ENCODE data around the gene ZNF677. TPM values are rescaled to one million over a fixed set of nuclear protein-coding genes. Genes with fewer than 3 reads are reported as not detected.
"Not testable (repeated sequence)": the region's sequence is repeated elsewhere in the genome, so short reads cannot be mapped to it uniquely, and the experiment has no call there.

ZNF677 gene
- total RNA-seq, 1 experiment from 2014 or later: 1.0 TPM

GRCh38 chr19:53224606-53225005, 30.1 kb downstream of the ZNF677 start:
- Histone ChIP-seq H3K27me3 (ENCODE audit: control insufficient read depth, insufficient read depth, low read length) (no peaks in the 10 kb centered on the region), H3K36me3 (replicated peaks; ENCODE audit: control insufficient read depth, insufficient read depth, low read length) (no peaks in the 10 kb centered on the region)
- no peak for DNase-seq

DNA sequence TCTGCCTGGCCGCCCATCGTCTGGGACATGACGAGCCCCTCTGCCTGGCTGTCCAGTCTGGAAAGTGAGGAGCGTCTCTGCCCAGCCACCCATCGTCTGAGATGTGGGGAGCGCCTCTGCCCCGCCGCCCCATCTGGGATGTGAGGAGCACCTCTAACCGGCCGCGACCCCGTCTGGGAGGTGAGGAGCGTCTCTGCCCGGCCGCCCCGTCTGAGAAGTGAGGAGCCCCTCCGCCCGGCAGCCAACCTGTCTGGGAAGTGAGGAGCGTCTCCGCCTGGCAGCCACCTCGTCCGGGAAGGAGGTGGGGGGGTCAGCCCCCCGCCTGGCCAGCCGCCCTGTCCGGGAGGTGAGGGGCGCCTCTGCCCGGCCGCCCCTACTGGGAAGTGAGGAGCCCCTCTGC, 32.0 kb downstream of the ZNF677 start:
- not testable (repeated sequence) for DNase-seq

More at GRCh38 chr19:53224606-53225005, 30.1 kb downstream of the ZNF677 start:
- H3K4me3 ChIP-seq (ENCODE audit: insufficient read depth, low read depth, low read length): no peak overlapping the region

GRCh38 chr19:53212703-53213320, 41.9 kb downstream of the ZNF677 start:
- no peaks in the 10 kb centered on the region; the same call in none of the 2 replicates for H3K36me3 ChIP-seq (replicated peaks; ENCODE audit: control insufficient read depth, insufficient read depth, low read length)
- H3K27me3 ChIP-seq (ENCODE audit: control insufficient read depth, insufficient read depth, low read length): no peaks in the 10 kb centered on the region
- no peak for DNase-seq
- H3K4me3 ChIP-seq (ENCODE audit: insufficient read depth, low read depth, low read length): no peak overlapping the region

More for the DNA sequence above, 32.0 kb downstream of the ZNF677 start:
- H3K4me3 ChIP-seq (ENCODE audit: insufficient read depth, low read depth, low read length); H3K36me3 ChIP-seq (replicated peaks; ENCODE audit: control insufficient read depth, insufficient read depth, low read length); H3K27me3 ChIP-seq (ENCODE audit: control insufficient read depth, insufficient read depth, low read length): not testable (repeated sequence)

GRCh38 chr19:53211554-53211953, 43.1 kb downstream of the ZNF677 start:
- H3K27me3 ChIP-seq (ENCODE audit: control insufficient read depth, insufficient read depth, low read length); DNase-seq; H3K4me3 ChIP-seq (ENCODE audit: insufficient read depth, low read depth, low read length); H3K36me3 ChIP-seq (replicated peaks; ENCODE audit: control insufficient read depth, insufficient read depth, low read length): not testable (repeated sequence)

GRCh38 chr19:53196777-53197396, 57.8 kb downstream of the ZNF677 start:
- peak; percentile 100 for DNase-seq
- Histone ChIP-seq H3K36me3 (replicated peaks; ENCODE audit: control insufficient read depth, insufficient read depth, low read length) (no peaks in the 10 kb centered on the region), H3K4me3 (ENCODE audit: insufficient read depth, low read depth, low read length) (peak overlapping the region; percentile 78), H3K27me3 (ENCODE audit: control insufficient read depth, insufficient read depth, low read length) (peaks cover 5% of the 10 kb centered on the region; the same call in 1 of the 2 replicates)

DNA sequence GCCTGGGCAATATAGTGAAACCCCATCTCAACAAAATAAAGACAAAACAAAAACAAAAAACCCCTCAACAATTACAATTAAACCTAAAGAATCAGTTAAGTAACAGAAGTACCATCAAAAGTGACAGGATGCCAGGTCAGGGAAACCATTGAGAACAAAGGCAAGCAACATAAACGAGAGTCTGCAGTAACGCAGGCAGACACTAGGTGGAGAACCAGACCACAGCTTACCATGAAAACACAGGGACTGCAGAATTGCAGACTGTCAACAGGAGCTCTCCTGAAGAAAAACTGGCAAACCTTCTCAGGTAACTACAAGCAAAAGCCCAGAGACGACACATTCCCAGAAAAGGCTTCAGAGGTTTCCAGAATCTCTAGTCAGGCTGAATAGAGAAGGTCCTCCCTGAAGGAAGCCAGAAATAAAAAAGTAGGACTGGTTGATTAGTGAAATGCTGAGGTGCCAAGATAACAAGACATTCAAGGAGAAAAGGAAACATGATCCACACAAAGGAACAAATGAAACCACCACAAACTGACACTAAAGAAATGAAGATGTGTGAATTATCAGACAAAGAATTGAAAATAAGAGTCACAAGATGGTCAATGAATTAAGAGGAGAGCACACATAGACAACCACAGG, 59.3 kb downstream of the ZNF677 start:
- H3K36me3 ChIP-seq (replicated peaks; ENCODE audit: control insufficient read depth, insufficient read depth, low read length): no peaks in the 10 kb centered on the region
- peaks cover 5% of the 10 kb centered on the region; the same call in 1 of the 2 replicates for H3K27me3 ChIP-seq (ENCODE audit: control insufficient read depth, insufficient read depth, low read length)
- DNase-seq: peak; percentile 80
- no peak overlapping the region for H3K4me3 ChIP-seq (ENCODE audit: insufficient read depth, low read depth, low read length)

GRCh38 chr19:53193535-53194222, 61.0 kb downstream of the ZNF677 start:
- Histone ChIP-seq H3K27me3 (ENCODE audit: control insufficient read depth, insufficient read depth, low read length) (peaks cover 5% of the 10 kb centered on the region; the same call in 1 of the 2 replicates), H3K36me3 (replicated peaks; ENCODE audit: control insufficient read depth, insufficient read depth, low read length) (no peaks in the 10 kb centered on the region), H3K4me3 (ENCODE audit: insufficient read depth, low read depth, low read length) (peak overlapping the region; percentile 8; the same call in 1 of the 2 replicates)
- peak; percentile 41 for DNase-seq

DNA sequence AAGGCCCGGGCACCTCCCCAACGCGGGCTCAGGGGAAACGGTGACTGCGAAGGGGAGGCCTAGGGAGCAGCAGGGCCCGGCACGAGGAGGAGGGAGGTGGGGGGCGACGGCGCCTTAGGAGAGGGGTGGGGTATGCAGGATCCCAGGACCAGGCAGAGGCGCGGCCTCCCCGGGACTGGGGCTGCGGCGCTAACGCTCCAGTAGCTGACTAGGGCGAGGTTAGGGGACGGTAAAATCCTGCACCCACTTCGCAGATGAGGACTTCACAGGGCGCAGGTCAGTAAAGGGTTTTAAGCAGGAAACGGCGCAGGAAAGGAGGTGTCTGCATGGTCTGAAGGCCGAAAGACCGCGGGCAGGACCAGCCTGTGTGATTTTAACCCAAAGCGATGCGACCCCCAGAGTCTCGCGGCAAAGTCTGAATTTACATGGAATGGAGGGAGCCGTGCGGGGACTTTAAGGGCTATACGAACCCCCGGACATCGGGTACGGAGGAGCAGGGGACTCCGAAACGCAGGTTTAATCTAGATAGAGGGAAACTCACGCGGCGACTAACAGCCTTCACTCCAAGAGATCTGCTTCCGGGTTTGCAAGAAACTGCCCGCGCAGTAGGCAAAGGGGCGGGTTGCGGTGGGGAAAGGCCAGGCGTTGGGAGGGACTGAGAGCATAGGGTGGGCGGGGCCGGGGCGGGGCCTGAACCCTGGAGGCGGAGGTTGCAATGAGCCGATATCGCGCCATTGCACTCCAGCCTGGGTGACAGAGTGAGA, 61.7 kb downstream of the ZNF677 start, which contains the start of gene ZNF665:
TSS of gene ZNF665 (minus strand) at position 588 of the 764 bp plus-strand sequence. CDS start 10,460 bp downstream, outside the sequence.
- DNase-seq: peak; percentile 93
- Histone ChIP-seq H3K27me3 (ENCODE audit: control insufficient read depth, insufficient read depth, low read length) (peaks cover 5% of the 10 kb centered on the region; the same call in 1 of the 2 replicates), H3K4me3 (ENCODE audit: insufficient read depth, low read depth, low read length) (peak within 1 kb of the TSS; percentile 83), H3K36me3 (replicated peaks; ENCODE audit: control insufficient read depth, insufficient read depth, low read length) (no peaks in the 10 kb centered on the region)

DNA sequence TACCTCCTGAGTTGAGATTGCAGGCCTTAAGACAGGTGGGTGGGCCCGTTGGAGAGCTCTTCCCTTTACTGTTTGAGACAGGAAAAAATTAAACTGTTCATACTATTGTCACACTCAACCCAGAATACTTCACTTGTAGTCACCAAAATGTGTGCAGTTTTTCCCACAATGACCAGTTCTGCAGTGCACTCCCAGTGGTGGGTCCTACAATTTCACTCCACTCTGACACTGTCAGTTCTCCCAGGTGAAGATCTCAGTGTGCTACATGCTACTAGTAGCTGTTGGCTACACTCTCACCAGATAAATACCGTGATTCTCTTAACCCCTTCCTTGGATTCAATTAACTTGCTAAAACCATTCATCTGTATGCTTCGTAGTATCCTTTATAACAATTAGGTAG, 64.4 kb downstream of the ZNF677 start:
- H3K4me3 ChIP-seq (ENCODE audit: insufficient read depth, low read depth, low read length): no peak overlapping the region
- H3K36me3 ChIP-seq (replicated peaks; ENCODE audit: control insufficient read depth, insufficient read depth, low read length): no peaks in the 10 kb centered on the region
- peaks cover 1% of the 10 kb centered on the region; the same call in 1 of the 2 replicates for H3K27me3 ChIP-seq (ENCODE audit: control insufficient read depth, insufficient read depth, low read length)
- no peak for DNase-seq

DNA sequence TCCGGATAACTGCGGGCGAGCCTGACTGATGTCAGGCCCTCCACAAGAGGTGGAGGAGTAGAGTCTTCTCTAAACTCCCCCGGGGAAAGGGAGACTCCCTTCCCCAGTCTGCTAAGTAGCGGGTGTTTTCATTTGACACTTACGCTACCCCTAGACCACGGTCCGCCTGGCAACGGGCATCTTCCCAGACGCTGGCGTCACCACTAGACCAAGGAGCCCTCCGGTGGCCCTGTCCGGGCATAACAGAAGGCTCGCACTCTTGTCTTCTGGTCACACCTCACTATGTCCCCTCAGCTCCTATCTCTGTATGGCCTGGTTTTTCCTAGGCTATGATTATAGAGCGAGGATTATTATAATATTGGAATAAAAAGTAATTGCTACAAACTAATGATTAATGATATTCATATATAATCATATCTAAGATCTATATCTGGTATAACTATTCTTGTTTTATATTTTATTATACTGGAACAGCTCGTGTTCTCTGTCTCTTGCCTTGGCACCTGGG, 64.9 kb downstream of the ZNF677 start:
- not testable (repeated sequence) for H3K27me3 ChIP-seq (ENCODE audit: control insufficient read depth, insufficient read depth, low read length); H3K36me3 ChIP-seq (replicated peaks; ENCODE audit: control insufficient read depth, insufficient read depth, low read length); H3K4me3 ChIP-seq (ENCODE audit: insufficient read depth, low read depth, low read length); DNase-seq

Other genes with a start within 250 kb of the ZNF677 start
- 0.17 and 0.33 TPM in 2 replicates for gene ERVV-1, start 241.0 kb downstream of the ZNF677 start, total RNA-seq (2014; rRNA removed; shearing (Covaris generic))
- 0.14 and 1.1 TPM in 2 replicates for gene ERVV-2, start 210.1 kb downstream of the ZNF677 start, total RNA-seq (2014; rRNA removed; shearing (Covaris generic))
- gene ZNF160, start 151.5 kb downstream of the ZNF677 start, total RNA-seq (2014; rRNA removed; shearing (Covaris generic)): 21.6 and 48.7 TPM in 2 replicates
- gene ZNF415, start 122.0 kb downstream of the ZNF677 start, total RNA-seq (2014; rRNA removed; shearing (Covaris generic)): 5.5 and 9.6 TPM in 2 replicates
- 7.1 and 9.7 TPM in 2 replicates for gene ZNF347, start 95.8 kb downstream of the ZNF677 start, total RNA-seq (2014; rRNA removed; shearing (Covaris generic))
- 3.9 and 4.0 TPM in 2 replicates for gene ZNF665, start 61.5 kb downstream of the ZNF677 start, total RNA-seq (2014; rRNA removed; shearing (Covaris generic))
- gene VN1R2, start 3.4 kb upstream of the ZNF677 start, total RNA-seq (2014; rRNA removed; shearing (Covaris generic)): not detected in 2 replicates
- gene VN1R4, start 12.8 kb upstream of the ZNF677 start, total RNA-seq (2014; rRNA removed; shearing (Covaris generic)): not detected in 2 replicates
- 9.9 and 17.1 TPM in 2 replicates for gene ZNF845, start 78.9 kb upstream of the ZNF677 start, total RNA-seq (2014; rRNA removed; shearing (Covaris generic))
- gene ZNF525, start 110.8 kb upstream of the ZNF677 start, total RNA-seq (2014; rRNA removed; shearing (Covaris generic)): 11.3 and 23.6 TPM in 2 replicates
- 12.4 and 14.4 TPM in 2 replicates for gene ZNF765, start 140.3 kb upstream of the ZNF677 start, total RNA-seq (2014; rRNA removed; shearing (Covaris generic))
- gene ZNF761, start 177.1 kb upstream of the ZNF677 start, total RNA-seq (2014; rRNA removed; shearing (Covaris generic)): 29.7 and 44.9 TPM in 2 replicates
- 12.0 and 13.9 TPM in 2 replicates for gene ZNF813, start 212.9 kb upstream of the ZNF677 start, total RNA-seq (2014; rRNA removed; shearing (Covaris generic))